H1 (cell line): ENCODE measurements around the gene SGCD. TPM values are rescaled to one million over a fixed set of nuclear protein-coding genes. Genes with fewer than 3 reads are reported as not detected.

Experiments used
- ASH2L ChIP-seq: fragments of 200-600, 300-600 bp; sonication (generic); IDR thresholded peaks from one replicate; pipeline ENCODE4 v1.7.1; 2017; ENCODE audit warnings: low read length
- CBX8 ChIP-seq: fragments of 300-800, 300-1000 bp; sonication (generic); IDR thresholded peaks from 2 replicates; pipeline ENCODE4 v1.7.1; 2016; ENCODE audit warnings: low read depth, low read length, borderline replicate concordance
- EGR1 ChIP-seq: IDR thresholded peaks from 2 replicates; pipeline ENCODE4 v1.6.1; 2011; ENCODE audit warnings: low read depth, low read length, borderline replicate concordance
- GTF2F1 ChIP-seq: IDR thresholded peaks from 2 replicates; pipeline ENCODE4 v1.6.1; 2012; ENCODE audit warnings: low read depth, low read length, improper control_type of control experiment, borderline replicate concordance
- SP2 ChIP-seq: IDR thresholded peaks from 2 replicates; pipeline ENCODE4 v1.6.1; 2012; ENCODE audit warnings: mild to moderate bottlenecking, low read length, inconsistent platforms
- polyA plus RNA-seq, 7 experiments: library from polyadenylated mRNA; depleted of rRNA in 3 of 7; stranded (reverse) in 5 of 7; unstranded in 2 of 7; fragments of >200 nt in 5 of 7; fragments of 200-250 nt in 2 of 7; gene quantifications; 1 replicate in 5 of 7; 2 replicates in 1 of 7; 4 replicates in 1 of 7; pipeline versions ENCODE4 v1.2.1 to v1.2.3, GENCODE V29; 2011 to 2013; ENCODE audit warnings: missing spikeins in 2 of 7, mixed read lengths in 2 of 7
- total RNA-seq: library from RNA; stranded (reverse); fragmentation: NEBNext Ultra II Directional; extraction: Animal tissue kit (Norgen Biotek cat#: 25700); gene quantifications from 2 replicates; pipeline ENCODE4 v1.2.1, GENCODE V29; 2021
- TF ChIP-seq, protein P1 (sequence below): IDR thresholded peaks from 2 replicates; pipeline ENCODE4 v1.6.1; 2012; ENCODE audit warnings: inconsistent platforms

The SGCD gene
- total and polyA plus RNA-seq, 2 of the 8 experiments (the other 6 are each of a cell fraction or from before 2014, with no cell fraction given), result 0.04 to 0.08 TPM

DNA sequence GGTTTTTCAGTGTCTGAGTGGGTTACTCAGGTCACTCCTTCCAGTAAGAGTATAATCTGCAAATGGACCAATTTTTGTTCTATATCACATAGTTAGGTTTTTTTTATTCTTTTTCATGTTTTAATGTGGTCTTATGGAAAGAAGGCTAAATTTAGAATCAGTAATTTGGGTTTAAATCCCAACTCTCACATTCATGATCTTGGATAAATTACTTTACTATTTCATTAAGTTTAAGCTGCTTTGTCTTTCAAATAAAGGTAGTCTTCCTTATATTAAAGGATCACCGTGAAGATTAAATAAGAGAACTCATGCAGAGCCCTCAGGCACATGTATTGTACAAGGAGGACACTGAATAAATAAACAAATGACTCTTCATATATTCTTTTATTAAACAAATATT lies 234.7 kb downstream of the SGCD start (continued):
- TF ChIP-seq EGR1 (no peak), GTF2F1 (no peak), SP2 (no peak), ASH2L (no peak), CBX8 (no peak)
- TF ChIP-seq, protein P1, sequence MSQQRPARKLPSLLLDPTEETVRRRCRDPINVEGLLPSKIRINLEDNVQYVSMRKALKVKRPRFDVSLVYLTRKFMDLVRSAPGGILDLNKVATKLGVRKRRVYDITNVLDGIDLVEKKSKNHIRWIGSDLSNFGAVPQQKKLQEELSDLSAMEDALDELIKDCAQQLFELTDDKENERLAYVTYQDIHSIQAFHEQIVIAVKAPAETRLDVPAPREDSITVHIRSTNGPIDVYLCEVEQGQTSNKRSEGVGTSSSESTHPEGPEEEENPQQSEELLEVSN, result no peak
